Tibial artery (tissue), 4 donors: Measurements from ENCODE around the gene OSBPL1A.

Experiments
- DNase-seq, 2 donors: peaks; one replicate each; pipeline ENCODE4 v3.0.0-alpha.2; 2019
- H3K27ac ChIP-seq, 2 donors: fragments of 200-600 bp; sonication (generic) in 1 of 2; 1 replicate in 1 of 2; 2 replicates in 1 of 2; pipeline ENCODE4 v1.5.1; 2018 to 2019; ENCODE audit warnings: mild to moderate bottlenecking in 1 of 2
- H3K27me3 ChIP-seq, 2 donors: fragments of 200-600 bp; sonication (generic) in 1 of 2; one replicate each; pipeline versions ENCODE4 v1.5.1 to v1.6.0; 2016 to 2019
- H3K36me3 ChIP-seq, 3 donors: fragments of 200-600 bp; sonication (generic) in 2 of 3; one replicate each; pipeline ENCODE4 v1.5.1; 2016 to 2019; ENCODE audit warnings: mild to moderate bottlenecking in 2 of 3
- H3K4me1 ChIP-seq, 4 donors: fragments of 200-600 bp; sonication (generic) in 2 of 4; 1 replicate in 3 of 4; 2 replicates in 1 of 4; pipeline ENCODE4 v1.5.1; 2016 to 2019
- H3K4me3 ChIP-seq, 2 donors: fragments of 200-600 bp; sonication (generic) in 1 of 2; 1 replicate in 1 of 2; 2 replicates in 1 of 2; pipeline ENCODE4 v1.5.1; 2018 to 2019; ENCODE audit warnings: mild to moderate bottlenecking in 2 of 2
- H3K9me3 ChIP-seq, 3 donors: fragments of 200-600 bp; sonication (generic) in 1 of 3; one replicate each; pipeline ENCODE4 v1.5.1; 2016 to 2019
- intact Hi-C: fragments of 100-400 bp; cut with DNase I; formaldehyde crosslinking; loops from one replicate; pipeline ENCODE4 v1.15.0; 2023; ENCODE audit warnings: low total_unique reads
- TF ChIP-seq, protein P1 (sequence below), 2 experiments: fragments of 200-600 bp in 1 of 2; fragments of 450-650 bp in 1 of 2; IDR thresholded peaks; one replicate each; pipeline ENCODE4 v1.5.1; 2017 to 2019; ENCODE audit warnings: antibody characterized with exemption in 2 of 2, mild to moderate bottlenecking in 1 of 2, moderate library complexity in 1 of 2

The OSBPL1A gene

DNA sequence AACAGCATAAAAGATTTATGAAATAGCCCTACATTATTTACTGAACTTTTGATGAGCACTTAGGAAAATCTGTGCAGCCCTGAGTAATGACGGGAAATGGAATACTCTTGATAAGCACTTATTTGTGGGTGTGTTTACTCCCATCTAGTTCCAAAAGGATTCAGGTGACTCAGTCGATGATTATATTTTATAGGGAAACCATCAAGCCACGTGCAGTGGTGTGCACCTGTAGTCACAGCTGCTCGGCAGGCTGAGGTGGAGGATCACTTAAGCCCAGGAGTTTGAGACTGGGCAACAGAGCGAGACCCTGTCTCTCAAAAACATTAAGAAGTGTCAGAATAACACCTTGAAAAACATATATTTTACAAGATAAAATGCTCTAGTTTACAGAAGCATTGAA lies 166.9 kb downstream of the OSBPL1A start:
- Histone ChIP-seq H3K9me3 (no peaks in the 10 kb centered on the region), H3K27ac (no peak overlapping the region), H3K4me3 (no peak overlapping the region), H3K27me3 (no peaks in the 10 kb centered on the region), H3K4me1 (peaks cover 0 to 27% (median 13%) of the 10 kb centered on the region in 4 donors), H3K36me3 (peaks cover 5 to 9% (median 5%) of the 10 kb centered on the region in 3 donors)
- intact Hi-C loops, result no loop called here
- DNase-seq, result no peak
- TF ChIP-seq, protein P1, sequence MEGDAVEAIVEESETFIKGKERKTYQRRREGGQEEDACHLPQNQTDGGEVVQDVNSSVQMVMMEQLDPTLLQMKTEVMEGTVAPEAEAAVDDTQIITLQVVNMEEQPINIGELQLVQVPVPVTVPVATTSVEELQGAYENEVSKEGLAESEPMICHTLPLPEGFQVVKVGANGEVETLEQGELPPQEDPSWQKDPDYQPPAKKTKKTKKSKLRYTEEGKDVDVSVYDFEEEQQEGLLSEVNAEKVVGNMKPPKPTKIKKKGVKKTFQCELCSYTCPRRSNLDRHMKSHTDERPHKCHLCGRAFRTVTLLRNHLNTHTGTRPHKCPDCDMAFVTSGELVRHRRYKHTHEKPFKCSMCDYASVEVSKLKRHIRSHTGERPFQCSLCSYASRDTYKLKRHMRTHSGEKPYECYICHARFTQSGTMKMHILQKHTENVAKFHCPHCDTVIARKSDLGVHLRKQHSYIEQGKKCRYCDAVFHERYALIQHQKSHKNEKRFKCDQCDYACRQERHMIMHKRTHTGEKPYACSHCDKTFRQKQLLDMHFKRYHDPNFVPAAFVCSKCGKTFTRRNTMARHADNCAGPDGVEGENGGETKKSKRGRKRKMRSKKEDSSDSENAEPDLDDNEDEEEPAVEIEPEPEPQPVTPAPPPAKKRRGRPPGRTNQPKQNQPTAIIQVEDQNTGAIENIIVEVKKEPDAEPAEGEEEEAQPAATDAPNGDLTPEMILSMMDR (IDR thresholded peaks at IDR 0.05), result no peak

DNA sequence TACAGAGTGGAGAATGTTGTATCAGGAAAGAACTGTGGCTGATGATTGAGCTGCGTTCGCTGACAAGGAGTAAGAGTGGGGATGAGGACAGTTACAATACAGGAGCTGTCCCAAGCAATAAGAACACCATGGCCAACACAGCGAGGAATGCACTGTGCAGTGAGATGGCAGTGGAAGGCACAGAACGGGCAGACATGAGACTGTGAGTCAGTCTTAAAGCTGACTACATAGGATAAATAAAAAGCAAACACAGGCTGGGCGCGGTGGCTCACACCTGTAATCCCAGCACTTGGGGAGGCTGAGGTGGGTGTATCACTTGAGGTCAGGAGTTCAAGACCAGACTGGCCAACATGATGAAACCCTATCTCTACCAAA lies 169.0 kb downstream of the OSBPL1A start:
- no peak for DNase-seq
- Histone ChIP-seq H3K9me3 (no peaks in the 10 kb centered on the region), H3K36me3 (peaks cover 0 to 8% (median 7%) of the 10 kb centered on the region in 3 donors), H3K27me3 (no peaks in the 10 kb centered on the region), H3K4me1 (peaks cover 0 to 27% (median 13%) of the 10 kb centered on the region in 4 donors), H3K4me3 (no peak overlapping the region), H3K27ac (no peak overlapping the region)
- TF ChIP-seq, protein P1 (IDR thresholded peaks at IDR 0.05), result no peak
- intact Hi-C loops, result no loop called here

DNA sequence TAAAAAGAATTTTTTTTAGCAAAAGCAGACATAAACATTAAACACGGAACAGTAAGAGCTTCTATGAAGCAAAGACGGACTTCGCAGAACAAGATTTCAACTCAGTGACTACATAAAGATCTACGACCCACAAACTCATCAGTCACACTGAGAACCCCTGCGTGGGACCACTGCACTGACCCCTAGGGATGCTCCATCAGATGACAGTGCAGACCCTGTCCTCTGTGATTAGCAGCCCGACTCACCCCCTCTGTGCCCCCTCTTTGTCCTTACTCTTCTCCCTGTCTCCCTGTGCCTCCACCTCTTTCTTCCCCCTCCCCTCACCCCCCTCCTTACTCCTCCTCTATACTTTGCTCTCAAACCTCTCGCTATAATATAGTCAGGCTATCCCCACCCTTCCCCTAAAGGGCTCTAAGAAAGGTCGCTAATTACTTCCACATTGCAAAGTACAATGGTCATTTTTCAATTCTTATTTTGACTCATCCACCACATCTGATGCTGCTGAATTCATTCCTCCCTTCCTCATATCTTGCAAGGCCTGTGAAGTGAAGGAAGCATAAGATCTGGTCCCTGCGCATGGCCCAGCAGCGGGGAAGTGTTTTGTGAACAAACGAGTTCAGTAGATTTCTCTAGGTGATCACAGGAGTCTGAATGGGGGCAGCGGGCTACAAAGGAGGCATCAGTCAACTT lies 169.5 kb downstream of the OSBPL1A start:
- Histone ChIP-seq H3K4me3 (no peak overlapping the region), H3K9me3 (no peaks in the 10 kb centered on the region), H3K27me3 (no peaks in the 10 kb centered on the region), H3K36me3 (peaks cover 0 to 8% (median 7%) of the 10 kb centered on the region in 3 donors), H3K27ac (no peak overlapping the region), H3K4me1 (peaks cover 0 to 26% (median 13%) of the 10 kb centered on the region in 4 donors)
- intact Hi-C loops, result no loop called here
- no peak for DNase-seq
- TF ChIP-seq, protein P1 (IDR thresholded peaks at IDR 0.05), result no peak

DNA sequence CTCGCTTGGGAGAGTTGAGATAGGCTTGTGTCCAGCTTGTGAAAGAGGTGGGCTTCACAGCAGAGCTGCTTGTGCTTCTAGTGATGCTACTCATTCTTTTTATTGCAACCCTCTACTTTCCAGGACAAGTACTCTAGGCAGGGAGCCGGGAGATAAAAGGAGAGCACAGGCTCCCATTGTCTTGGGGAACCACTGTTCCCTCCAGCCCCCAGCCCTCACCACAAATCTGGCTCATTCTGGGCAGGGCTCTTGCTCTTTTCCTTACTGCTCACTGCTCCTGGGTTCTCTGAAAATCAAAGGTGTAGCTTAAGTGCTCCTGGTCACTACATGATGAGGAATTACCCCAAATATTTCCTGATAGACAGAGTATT lies 177.3 kb downstream of the OSBPL1A start:
- Histone ChIP-seq H3K4me3 (no peak overlapping the region), H3K36me3 (peaks cover 0 to 8% (median 7%) of the 10 kb centered on the region in 3 donors), H3K27me3 (no peaks in the 10 kb centered on the region), H3K9me3 (no peaks in the 10 kb centered on the region), H3K27ac (no peak overlapping the region), H3K4me1 (peaks cover 0 to 27% (median 3%) of the 10 kb centered on the region in 4 donors)
- TF ChIP-seq, protein P1 (IDR thresholded peaks at IDR 0.05), result no peak
- no peak for DNase-seq
- intact Hi-C loops, result no loop called here

DNA sequence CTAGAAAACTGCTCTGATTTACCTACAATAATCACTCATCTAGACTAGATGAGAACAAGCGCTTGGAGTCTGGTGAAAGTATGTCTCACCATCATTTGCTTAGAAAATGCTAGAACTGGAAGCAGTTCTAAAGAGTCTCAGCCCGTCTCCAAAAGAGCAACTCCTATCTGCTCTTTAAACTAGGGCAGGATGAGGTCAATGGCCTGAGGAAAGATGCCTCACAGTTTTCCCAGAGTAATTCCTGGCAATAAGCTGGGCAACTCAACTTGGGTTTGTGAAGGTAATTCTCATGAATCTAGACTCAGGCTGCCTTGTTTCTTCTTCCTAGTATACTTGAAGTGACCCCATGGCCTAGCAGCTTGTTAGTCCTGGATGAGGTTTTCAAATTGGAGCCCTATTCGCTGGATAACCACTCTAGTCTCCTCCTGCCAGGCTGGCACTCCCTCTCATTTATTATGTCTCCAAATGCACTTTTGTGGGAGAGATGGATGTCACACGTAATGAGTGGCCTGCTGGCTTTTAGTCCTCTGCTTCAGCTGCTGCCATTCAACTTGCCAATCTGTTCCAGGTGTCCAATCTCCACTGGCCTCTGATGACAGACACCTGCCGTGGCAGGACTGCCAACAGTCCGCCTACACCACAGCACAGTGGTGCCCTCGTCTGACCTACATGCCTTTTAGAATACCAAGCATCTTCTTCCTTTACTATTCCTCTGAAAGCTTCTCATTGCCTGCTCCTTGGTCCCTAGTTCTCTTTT lies 177.9 kb downstream of the OSBPL1A start:
- Histone ChIP-seq H3K27ac (peak overlapping the region in 1 of 2 donors; percentile 19), H3K27me3 (no peaks in the 10 kb centered on the region), H3K9me3 (no peaks in the 10 kb centered on the region), H3K4me3 (no peak overlapping the region), H3K36me3 (peaks cover 0 to 5% (median 5%) of the 10 kb centered on the region in 3 donors), H3K4me1 (peaks cover 0 to 33% (median 8%) of the 10 kb centered on the region in 4 donors)
- intact Hi-C loops, result no loop called here
- DNase-seq, result no peak
- TF ChIP-seq, protein P1 (IDR thresholded peaks at IDR 0.05), result no peak
